D721Med (cell line): ENCODE data around the gene PARK7.

Experiments
- DNase-seq: peaks from one replicate; pipeline ENCODE4 v3.0.0; 2011; ENCODE audit warnings: low spot score; ENCODE audit not compliant: insufficient read length
- FAIRE-seq: peaks from 2 replicates; lab custom pipeline; 2011; peaks lifted over from hg19 to GRCh38; lab: Jason Lieb, UNC
- CTCF ChIP-seq: IDR thresholded peaks from 2 replicates; pipeline ENCODE4 v1.5.1; 2012; ENCODE audit warnings: mild to moderate bottlenecking, control low read depth; ENCODE audit not compliant: insufficient read depth; ENCODE audit errors: missing control alignments

The PARK7 gene

GRCh38 chr1:7932524-7933138 lies 28.9 kb upstream of the PARK7 start:
- DNase-seq (no peak), FAIRE-seq (no peak)
- TF ChIP-seq CTCF, result no peak

GRCh38 chr1:7938070-7938469 lies 23.4 kb upstream of the PARK7 start:
- DNase-seq (no peak), FAIRE-seq (no peak)
- no peak for TF ChIP-seq CTCF

- TF ChIP-seq CTCF, result no peak
- no peak for FAIRE-seq
- no peak for DNase-seq
Measured at GRCh38 chr1:7940034-7940433, 21.5 kb upstream of the PARK7 start.

- DNase-seq (no peak), FAIRE-seq (no peak)
Measured at GRCh38 chr1:7940745-7941436, 20.6 kb upstream of the PARK7 start, which contains the start of gene TNFRSF9. TSS of gene TNFRSF9 (minus strand) at chr1:7940839. CDS start at chr1:7939994, 845 bp downstream.

GRCh38 chr1:7941437-7941793 lies 20.1 kb upstream of the PARK7 start:
- DNase-seq (no peak), FAIRE-seq (no peak)
- no peak for TF ChIP-seq CTCF

More at GRCh38 chr1:7940745-7941436, 20.6 kb upstream of the PARK7 start, which contains the start of gene TNFRSF9:
- TF ChIP-seq CTCF, result no peak

- FAIRE-seq (no peak), DNase-seq (no peak)
- TF ChIP-seq CTCF, result peak; percentile 27
Measured at GRCh38 chr1:7942214-7942921, 19.1 kb upstream of the PARK7 start.

- no peak for FAIRE-seq
- TF ChIP-seq CTCF, result no peak
- DNase-seq, result no peak
Measured at GRCh38 chr1:7943251-7943650, 18.3 kb upstream of the PARK7 start.
